ENCODE data around the gene DGUOK. TPM values are rescaled to one million over a fixed set of nuclear protein-coding genes. Genes with fewer than 3 reads are reported as not detected.

Gene DGUOK
- total and polyA plus RNA-seq, 2 experiments from 2014 or later: 50.9 to 116 TPM

DNA sequence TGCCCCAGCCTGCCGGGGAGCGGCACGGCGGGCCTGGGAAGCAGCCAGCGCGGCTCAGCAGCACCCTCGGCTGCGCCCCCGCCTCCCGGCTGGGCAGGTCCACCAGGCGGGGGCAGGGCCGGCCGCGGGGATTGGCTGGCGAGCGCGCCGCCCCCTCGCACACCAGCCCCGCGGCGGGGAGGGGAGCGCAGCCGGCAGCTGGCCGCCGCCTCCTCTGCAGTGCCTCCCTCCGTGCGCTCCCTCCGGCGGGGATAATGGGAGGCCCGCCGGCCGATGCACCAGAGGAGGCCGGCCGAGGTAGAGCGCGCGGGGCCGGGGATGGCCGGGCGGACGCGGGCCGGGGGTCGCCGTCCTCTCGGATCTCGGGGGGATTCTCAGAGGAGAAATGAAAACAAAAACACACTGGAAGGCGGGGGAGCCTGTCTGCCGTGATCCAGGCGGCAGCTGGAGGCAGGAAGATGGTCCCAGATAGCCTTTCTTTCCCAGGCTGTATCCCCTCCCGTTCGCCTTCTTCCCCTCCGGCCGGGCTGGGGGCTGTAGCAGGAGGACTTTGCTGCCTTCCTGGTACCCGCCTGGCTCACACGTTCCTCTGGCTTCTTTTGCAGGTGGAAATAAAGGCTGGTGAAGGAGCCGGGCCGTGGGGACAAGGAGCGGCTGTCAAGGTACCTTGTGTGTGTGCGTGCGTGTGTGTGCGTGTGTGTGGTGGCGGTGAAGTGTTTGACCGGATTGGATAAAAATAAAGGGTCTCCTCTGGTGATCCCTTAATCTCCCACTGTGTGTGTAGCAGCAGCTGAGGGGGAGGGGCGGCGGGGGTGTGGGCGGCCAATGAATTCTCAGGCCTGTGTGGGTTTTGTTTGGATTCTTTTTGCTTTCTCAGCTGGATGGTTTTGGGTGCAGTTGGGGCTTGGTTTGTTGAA, 76.1 kb downstream of the DGUOK start:
- peak overlapping the region; percentile 98 for H3K4me2 ChIP-seq (ENCODE audit: unreplicated experiment)

DNA sequence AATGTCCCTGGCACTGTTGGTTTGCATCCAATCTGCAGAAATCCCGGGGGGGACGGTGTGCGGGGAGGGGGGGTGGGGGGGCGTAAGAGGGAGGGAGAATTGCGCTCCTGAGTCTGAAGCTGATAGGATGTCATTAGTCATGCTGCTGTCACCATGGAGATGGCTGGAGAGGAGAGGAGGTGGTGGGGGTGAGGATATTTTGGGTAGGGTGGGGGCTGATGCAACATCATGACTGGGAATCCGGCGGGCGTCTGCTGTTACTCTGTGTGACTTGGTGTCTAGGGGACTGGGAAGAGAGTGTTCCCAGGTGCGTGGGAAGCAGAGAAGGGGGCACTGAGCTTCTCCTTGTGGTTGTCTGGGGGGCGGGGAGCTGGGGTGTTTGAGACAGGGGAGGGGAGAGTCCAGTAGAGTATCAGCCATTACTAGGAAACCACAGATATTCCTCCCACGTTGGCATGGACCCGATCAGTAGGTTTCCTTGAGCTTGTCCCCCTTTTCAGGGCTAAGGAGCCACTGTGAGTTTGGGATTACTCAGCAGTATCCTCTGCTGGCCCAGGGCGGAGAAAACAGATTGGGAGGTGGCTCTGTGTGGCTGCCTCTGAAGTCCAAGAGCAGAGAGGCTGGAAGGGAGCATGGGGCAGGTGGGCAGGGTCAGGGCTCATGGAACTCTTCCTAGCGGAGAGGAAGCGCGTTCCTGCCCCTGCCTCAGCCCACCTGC, 77.0 kb downstream of the DGUOK start:
- TF ChIP-seq EZH2phosphoT487 (IDR thresholded peaks at IDR 0.05; ENCODE audit: insufficient read depth, low read depth): no peak

More for the DNA sequence above, 76.1 kb downstream of the DGUOK start:
- no peaks in the 10 kb centered on the region for H3K27me3 ChIP-seq (replicated peaks; ENCODE audit: insufficient read depth)
- WGBS, 2 experiments (ENCODE audit: low coverage in 1 of 2, low lambda C conversion rate in 2 of 2, missing lambda C conversion rate in 2 of 2): 1 to 3% methylated on average over 55 to 65 of the region's 68 CpGs
- peak overlapping the region; percentile 87 for H3K4me3 ChIP-seq
- H3K27ac ChIP-seq: peak overlapping the region; percentile 79
- no peaks in the 10 kb centered on the region for H3K36me3 ChIP-seq (ENCODE audit: low read depth)
- peak overlapping the region; percentile 77 for H3K9ac ChIP-seq
- DNase-seq: peak; percentile 96
- H3F3A ChIP-seq (ENCODE audit: insufficient read depth): peaks cover 13% of the 10 kb centered on the region; the same call in 1 of the 2 replicates
- TF ChIP-seq EZH2phosphoT487 (IDR thresholded peaks at IDR 0.05; ENCODE audit: insufficient read depth, low read depth) (no peak), EZH2 (IDR thresholded peaks at IDR 0.05; ENCODE audit: insufficient read depth, poor library complexity, severe bottlenecking) (no peak)
- in situ Hi-C loops (cut with MboI): no loop called here
- no peaks in the 10 kb centered on the region for H4K20me1 ChIP-seq (ENCODE audit: insufficient read depth)
- no peaks in the 10 kb centered on the region for H3K9me3 ChIP-seq (ENCODE audit: low read depth)
- peak overlapping the region; percentile 79 for H2AFZ ChIP-seq
- no peaks in the 10 kb centered on the region for H3K9me2 ChIP-seq (ENCODE audit: insufficient read depth)
- peaks cover 31% of the 10 kb centered on the region for H3K79me2 ChIP-seq (ENCODE audit: insufficient read depth)
- peaks cover 37% of the 10 kb centered on the region for H3K4me1 ChIP-seq (ENCODE audit: insufficient read depth)

DNA sequence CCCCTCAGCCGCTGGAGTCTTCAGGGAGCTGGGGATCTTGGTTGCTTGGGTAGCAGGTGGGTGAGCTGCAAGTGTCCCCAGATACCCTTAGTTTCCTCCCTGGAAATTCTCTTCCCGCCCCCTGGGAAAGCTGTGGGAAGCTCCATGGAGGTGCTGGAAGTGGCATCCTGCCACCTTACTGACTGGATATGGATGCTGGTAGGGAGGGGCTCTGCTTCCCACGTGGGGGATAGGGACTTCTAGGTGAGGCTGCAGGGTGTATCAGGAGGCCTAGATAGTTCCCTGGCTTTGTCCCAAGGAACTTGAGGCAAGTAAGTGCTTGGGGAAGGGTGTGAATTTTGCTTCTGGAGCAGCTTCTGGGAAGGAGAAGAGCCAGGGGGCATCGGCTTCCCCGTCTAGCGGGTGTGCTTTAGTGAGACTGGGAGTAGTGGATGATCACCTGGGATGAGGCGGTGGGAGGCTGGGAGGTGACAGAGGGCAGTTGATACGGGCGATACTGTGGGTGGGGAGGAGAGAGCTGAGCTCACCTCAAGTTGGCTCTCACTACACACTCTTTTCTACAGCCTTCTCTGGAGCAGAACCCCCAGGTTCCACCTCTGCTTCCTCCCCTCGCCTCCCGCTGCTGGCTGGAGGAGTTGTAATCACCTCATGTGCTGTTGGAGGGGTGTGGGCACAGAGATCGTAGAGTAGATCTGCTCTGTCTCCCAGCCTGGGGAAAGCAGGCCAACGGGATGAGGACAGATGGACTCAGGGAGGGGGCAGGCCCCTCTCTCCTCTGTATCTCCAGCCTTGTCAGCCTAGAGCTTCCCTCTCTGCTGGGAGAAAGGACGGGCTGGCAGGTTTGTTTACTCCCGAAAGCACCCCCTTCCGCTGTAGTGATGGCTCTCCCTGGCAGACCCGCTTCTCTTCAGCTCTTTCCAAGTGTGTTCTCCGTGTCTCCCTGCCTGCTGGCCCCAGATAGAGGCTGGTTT, 77.8 kb downstream of the DGUOK start:
- H3K9me2 ChIP-seq (ENCODE audit: insufficient read depth): no peaks in the 10 kb centered on the region

More for the DNA sequence above, 77.0 kb downstream of the DGUOK start:
- Histone ChIP-seq H3K9me2 (ENCODE audit: insufficient read depth) (no peaks in the 10 kb centered on the region), H3K27ac (peak overlapping the region; percentile 79), H3K36me3 (ENCODE audit: low read depth) (no peaks in the 10 kb centered on the region), H3K79me2 (ENCODE audit: insufficient read depth) (peaks cover 39% of the 10 kb centered on the region), H2AFZ (peak overlapping the region; percentile 60), H3K4me1 (ENCODE audit: insufficient read depth) (peaks cover 37% of the 10 kb centered on the region), H4K20me1 (ENCODE audit: insufficient read depth) (no peaks in the 10 kb centered on the region), H3K27me3 (replicated peaks; ENCODE audit: insufficient read depth) (no peaks in the 10 kb centered on the region), H3K4me3 (peak overlapping the region; percentile 87), H3K9me3 (ENCODE audit: low read depth) (no peaks in the 10 kb centered on the region), H3K9ac (peak overlapping the region; percentile 77), H3F3A (ENCODE audit: insufficient read depth) (peaks cover 13% of the 10 kb centered on the region; the same call in 1 of the 2 replicates), H3K4me2 (ENCODE audit: unreplicated experiment) (peak overlapping the region; percentile 98)
- DNase-seq: peak; percentile 91
- in situ Hi-C loops (cut with MboI): no loop called here
- 22 to 34% methylated on average over 10 to 16 of the region's 16 CpGs for WGBS, 2 experiments (ENCODE audit: low coverage in 1 of 2, low lambda C conversion rate in 2 of 2, missing lambda C conversion rate in 2 of 2)

More for the DNA sequence above, 77.8 kb downstream of the DGUOK start:
- no peak for TF ChIP-seq EZH2phosphoT487 (IDR thresholded peaks at IDR 0.05; ENCODE audit: insufficient read depth, low read depth)
- Histone ChIP-seq H3K27ac (peak overlapping the region; percentile 79), H3K79me2 (ENCODE audit: insufficient read depth) (peaks cover 48% of the 10 kb centered on the region), H3K4me2 (ENCODE audit: unreplicated experiment) (peak overlapping the region; percentile 71), H3F3A (ENCODE audit: insufficient read depth) (peaks cover 13% of the 10 kb centered on the region; the same call in 1 of the 2 replicates), H3K27me3 (replicated peaks; ENCODE audit: insufficient read depth) (no peaks in the 10 kb centered on the region), H3K36me3 (ENCODE audit: low read depth) (no peaks in the 10 kb centered on the region), H3K9me3 (ENCODE audit: low read depth) (no peaks in the 10 kb centered on the region), H3K4me1 (ENCODE audit: insufficient read depth) (peaks cover 37% of the 10 kb centered on the region), H4K20me1 (ENCODE audit: insufficient read depth) (no peaks in the 10 kb centered on the region), H2AFZ (peak overlapping the region; percentile 60; the same call in 1 of the 2 replicates), H3K9ac (peak overlapping the region; percentile 77), H3K4me3 (peak overlapping the region; percentile 87)
- peak; percentile 22 for DNase-seq
- in situ Hi-C loops (cut with MboI): no loop called here
- WGBS, 2 experiments (ENCODE audit: low coverage in 1 of 2, low lambda C conversion rate in 2 of 2, missing lambda C conversion rate in 2 of 2): 88 to 89% methylated on average over 16 to 18 of the region's 18 CpGs
